Activated naive CD4-positive, alpha-beta T cell treated with anti-CD3 and anti-CD28 coated beads for 36 hours (primary cell): Measurements from ENCODE around the gene VSIG10L2. TPM values are rescaled to one million over a fixed set of nuclear protein-coding genes. Genes with fewer than 3 reads are reported as not detected.

Experiments used
- CTCF ChIA-PET: fragments of 350-600 bp; sonication (Branson Sonifier 250); formaldehyde crosslinking; loops from one replicate; lab custom pipeline; 2021; ENCODE audit warnings: antibody characterized with exemption; lab: Charles Lee
- DNase-seq: peaks from one replicate; pipeline ENCODE4 v3.0.0-alpha.2; 2020
- H3K27ac Mint-ChIP-seq: one replicate; pipeline ENCODE4 v1.8.0; 2021; ENCODE audit warnings: mild to moderate bottlenecking, mixed read lengths
- H3K27me3 Mint-ChIP-seq: one replicate; pipeline ENCODE4 v1.8.0; 2021; ENCODE audit warnings: low read depth, mixed read lengths
- H3K36me3 Mint-ChIP-seq: one replicate; pipeline ENCODE4 v1.8.0; 2021; ENCODE audit warnings: low read depth, mixed read lengths
- H3K4me1 Mint-ChIP-seq: one replicate; pipeline ENCODE4 v1.8.0; 2021; ENCODE audit warnings: low read depth, mixed read lengths
- H3K4me3 Mint-ChIP-seq: one replicate; pipeline ENCODE4 v1.8.0; 2021; ENCODE audit warnings: mild to moderate bottlenecking, moderate library complexity, mixed read lengths
- H3K9me3 Mint-ChIP-seq: one replicate; pipeline ENCODE4 v1.8.0; 2021; ENCODE audit warnings: mixed read lengths
- intact Hi-C: fragments of 100-400 bp; cut with micrococcal nuclease; formaldehyde crosslinking; loops from one replicate; pipeline ENCODE4 v1.15.1; 2023
- total RNA-seq, 2 experiments: library from RNA; stranded (reverse); gene quantifications; one replicate each; pipeline ENCODE4 v1.2.3, GENCODE V29; 2021

Gene VSIG10L2
- total RNA-seq, 2 experiments from 2014 or later = not detected

DNA sequence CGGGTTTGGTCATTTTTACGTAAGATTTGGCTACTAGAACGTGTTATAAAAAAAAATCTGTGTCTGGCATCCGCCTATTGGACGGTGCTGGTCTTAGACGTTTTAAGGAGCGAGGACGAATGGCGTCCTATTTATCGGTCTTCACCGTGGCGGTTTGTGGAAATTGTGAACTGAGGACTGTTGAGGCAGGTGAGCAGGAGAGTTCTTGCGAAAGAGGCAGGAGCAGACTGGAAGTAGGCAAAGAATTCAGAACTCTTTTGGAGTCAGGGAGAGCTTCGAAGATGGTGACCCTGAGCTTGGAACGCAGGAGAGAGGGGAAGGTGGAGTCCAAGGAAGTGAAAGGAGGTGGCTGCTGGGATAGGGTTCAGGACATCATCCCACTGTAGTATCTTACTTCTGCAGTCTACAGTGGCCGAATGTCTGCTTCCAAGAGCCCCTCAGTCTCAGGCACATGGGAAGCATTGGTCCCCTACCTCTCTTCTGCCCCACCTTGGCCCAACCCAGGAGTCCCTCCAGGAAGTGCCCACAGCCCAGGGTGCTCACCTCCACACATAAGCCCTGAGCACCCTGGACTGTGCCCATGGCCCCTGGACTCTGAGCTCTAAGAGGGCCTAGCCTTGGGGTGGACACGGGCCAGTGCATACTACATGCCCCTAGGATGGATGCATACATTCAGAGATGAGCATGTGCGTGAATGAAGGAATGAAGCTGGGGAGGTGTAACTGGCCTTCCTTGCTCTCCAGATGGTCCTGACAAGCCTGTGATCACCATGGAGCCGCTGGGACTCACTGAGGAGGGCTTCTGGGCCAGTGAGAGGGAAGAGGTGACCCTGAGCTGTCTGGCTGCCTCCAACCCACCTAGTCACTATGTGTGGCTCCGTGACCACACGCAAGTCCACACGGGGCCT, 3.7 kb downstream of the VSIG10L2 start:
- H3K4me3 Mint-ChIP-seq = no peak overlapping the region
- H3K4me1 Mint-ChIP-seq = no peaks in the 10 kb centered on the region
- no peak for DNase-seq
- no peaks in the 10 kb centered on the region for H3K36me3 Mint-ChIP-seq
- peaks cover 4% of the 10 kb centered on the region for H3K27me3 Mint-ChIP-seq
- intact Hi-C loops = no loop called here
- H3K9me3 Mint-ChIP-seq = no peaks in the 10 kb centered on the region
- H3K27ac Mint-ChIP-seq = no peak overlapping the region
- CTCF ChIA-PET = no interaction called here

GRCh38 chr11:125950178-125950490, 4.3 kb downstream of the VSIG10L2 start:
- Mint-ChIP-seq H3K9me3 (no peaks in the 10 kb centered on the region), H3K4me1 (no peaks in the 10 kb centered on the region), H3K27ac (no peak overlapping the region), H3K4me3 (no peak overlapping the region), H3K36me3 (no peaks in the 10 kb centered on the region), H3K27me3 (peaks cover 4% of the 10 kb centered on the region)
- no peak for DNase-seq
- CTCF ChIA-PET = no interaction called here
- intact Hi-C loops = no loop called here

- no peaks in the 10 kb centered on the region for H3K36me3 Mint-ChIP-seq
- intact Hi-C loops = no loop called here
- peaks cover 4% of the 10 kb centered on the region for H3K27me3 Mint-ChIP-seq
- no peaks in the 10 kb centered on the region for H3K9me3 Mint-ChIP-seq
- DNase-seq = no peak
- H3K4me1 Mint-ChIP-seq = no peaks in the 10 kb centered on the region
- H3K27ac Mint-ChIP-seq = no peak overlapping the region
- no peak overlapping the region for H3K4me3 Mint-ChIP-seq
- CTCF ChIA-PET = no interaction called here
Measured at GRCh38 chr11:125950696-125951651, 5.1 kb downstream of the VSIG10L2 start.

- no peaks in the 10 kb centered on the region for H3K4me1 Mint-ChIP-seq
- H3K36me3 Mint-ChIP-seq = no peaks in the 10 kb centered on the region
- DNase-seq = no peak
- no peak overlapping the region for H3K4me3 Mint-ChIP-seq
- H3K27ac Mint-ChIP-seq = no peak overlapping the region
- H3K27me3 Mint-ChIP-seq = peaks cover 4% of the 10 kb centered on the region
- H3K9me3 Mint-ChIP-seq = no peaks in the 10 kb centered on the region
- intact Hi-C loops = no loop called here
- CTCF ChIA-PET = interaction anchor here (1.0 kb wide), 1 partner anchor 9 kb away, joined by 6 read pairs; no protein-coding TSS in a partner anchor
Measured at GRCh38 chr11:125951731-125952130, 5.9 kb downstream of the VSIG10L2 start.

DNA sequence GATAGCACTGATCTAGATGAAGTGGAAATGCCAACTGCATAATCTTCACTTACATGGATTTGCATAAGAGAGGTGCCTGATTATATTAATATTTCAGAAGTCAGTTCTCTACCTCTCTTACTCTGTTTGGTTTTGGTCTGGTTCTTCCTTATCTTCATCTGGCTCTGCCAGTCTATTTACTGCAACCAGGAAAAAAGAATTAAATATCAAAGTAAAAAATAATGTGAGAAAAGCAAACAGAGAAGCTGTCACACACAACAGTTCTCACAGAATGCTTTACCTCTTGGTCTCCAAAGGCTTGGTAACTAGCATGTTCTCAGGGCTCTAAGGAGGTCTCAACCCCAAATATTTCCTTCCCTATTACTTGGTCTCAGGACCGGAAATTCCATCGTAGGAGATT, 6.7 kb downstream of the VSIG10L2 start:
- Mint-ChIP-seq H3K36me3 (no peaks in the 10 kb centered on the region), H3K27me3 (peaks cover 4% of the 10 kb centered on the region), H3K4me1 (no peaks in the 10 kb centered on the region), H3K27ac (no peak overlapping the region), H3K9me3 (no peaks in the 10 kb centered on the region), H3K4me3 (no peak overlapping the region)
- no peak for DNase-seq
- intact Hi-C loops = no loop called here
- CTCF ChIA-PET = interaction anchor here (1.0 kb wide), 1 partner anchor 10 kb away, joined by 6 read pairs; no protein-coding TSS in a partner anchor

DNA sequence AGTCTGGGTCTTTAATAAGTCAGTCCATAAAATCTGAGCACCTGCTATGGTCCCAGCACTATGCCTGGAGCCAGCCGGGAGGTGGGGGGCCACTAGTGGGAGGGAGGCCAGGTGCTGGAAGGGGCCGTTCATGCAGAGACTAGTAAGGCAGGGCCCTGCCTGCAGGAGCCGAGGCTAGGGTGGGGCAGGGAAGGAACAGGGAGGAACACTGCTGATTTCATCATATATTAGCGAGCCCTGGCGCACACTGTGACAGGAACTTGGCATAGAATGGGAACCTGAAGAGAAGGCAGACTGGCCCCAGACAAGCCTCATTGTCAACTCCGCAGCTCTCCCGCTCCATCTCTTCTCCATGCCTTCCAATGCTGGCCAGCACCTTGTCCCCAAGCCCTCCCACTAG, 7.1 kb downstream of the VSIG10L2 start:
- H3K9me3 Mint-ChIP-seq = no peaks in the 10 kb centered on the region
- H3K4me1 Mint-ChIP-seq = no peaks in the 10 kb centered on the region
- H3K4me3 Mint-ChIP-seq = no peak overlapping the region
- H3K36me3 Mint-ChIP-seq = no peaks in the 10 kb centered on the region
- H3K27me3 Mint-ChIP-seq = peaks cover 4% of the 10 kb centered on the region
- intact Hi-C loops = no loop called here
- CTCF ChIA-PET = no interaction called here
- DNase-seq = no peak
- no peak overlapping the region for H3K27ac Mint-ChIP-seq

- intact Hi-C loops = no loop called here
- no peak overlapping the region for H3K4me3 Mint-ChIP-seq
- H3K9me3 Mint-ChIP-seq = no peaks in the 10 kb centered on the region
- DNase-seq = no peak
- H3K27me3 Mint-ChIP-seq = peaks cover 4% of the 10 kb centered on the region
- H3K36me3 Mint-ChIP-seq = no peaks in the 10 kb centered on the region
- H3K27ac Mint-ChIP-seq = no peak overlapping the region
- H3K4me1 Mint-ChIP-seq = no peaks in the 10 kb centered on the region
- CTCF ChIA-PET = no interaction called here
Measured at GRCh38 chr11:125953401-125953935, 7.6 kb downstream of the VSIG10L2 start.

DNA sequence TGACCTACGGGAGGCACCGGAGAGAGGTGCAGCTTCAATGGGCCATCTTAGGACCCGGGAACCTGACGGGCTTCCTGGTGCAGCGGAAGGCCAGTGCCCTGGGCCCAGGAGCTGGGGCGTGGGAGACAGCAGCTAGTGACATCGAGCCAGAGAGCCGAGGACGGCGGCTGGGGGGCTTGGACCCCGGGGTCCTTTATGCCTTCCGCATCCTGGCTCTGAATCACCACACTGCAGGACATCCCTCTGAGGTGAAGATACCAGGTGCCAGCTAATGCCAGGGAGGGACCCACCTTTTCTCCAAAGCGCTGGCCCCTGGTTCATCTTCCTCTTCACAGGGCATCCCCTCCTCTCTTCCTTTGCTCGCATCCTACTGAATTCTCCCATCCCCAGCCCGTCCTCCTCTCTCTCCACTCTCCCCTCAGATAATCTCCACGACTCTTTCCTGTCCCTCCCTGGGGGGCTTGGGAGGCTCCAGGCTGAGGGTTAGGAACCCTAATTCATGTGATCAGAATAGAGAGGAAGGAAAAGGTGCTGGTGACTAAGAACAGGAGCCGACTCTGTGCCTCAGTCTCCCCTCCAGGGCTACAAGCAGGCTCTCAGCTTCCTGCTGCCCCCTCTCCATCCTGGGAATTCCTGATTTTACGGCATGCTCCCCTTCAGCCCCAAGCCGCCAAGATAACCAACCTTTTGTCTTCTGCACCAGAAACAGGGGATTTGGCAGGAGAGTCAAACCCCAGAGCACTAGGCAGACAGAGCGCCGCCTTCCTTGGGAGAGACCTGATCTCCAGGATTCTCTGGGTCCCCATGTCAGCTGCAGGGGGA, 8.5 kb downstream of the VSIG10L2 start:
- no peak for DNase-seq
- Mint-ChIP-seq H3K9me3 (no peaks in the 10 kb centered on the region), H3K36me3 (no peaks in the 10 kb centered on the region), H3K27ac (no peak overlapping the region), H3K4me3 (no peak overlapping the region), H3K4me1 (no peaks in the 10 kb centered on the region), H3K27me3 (peaks cover 4% of the 10 kb centered on the region)
- intact Hi-C loops = no loop called here
- CTCF ChIA-PET = no interaction called here

DNA sequence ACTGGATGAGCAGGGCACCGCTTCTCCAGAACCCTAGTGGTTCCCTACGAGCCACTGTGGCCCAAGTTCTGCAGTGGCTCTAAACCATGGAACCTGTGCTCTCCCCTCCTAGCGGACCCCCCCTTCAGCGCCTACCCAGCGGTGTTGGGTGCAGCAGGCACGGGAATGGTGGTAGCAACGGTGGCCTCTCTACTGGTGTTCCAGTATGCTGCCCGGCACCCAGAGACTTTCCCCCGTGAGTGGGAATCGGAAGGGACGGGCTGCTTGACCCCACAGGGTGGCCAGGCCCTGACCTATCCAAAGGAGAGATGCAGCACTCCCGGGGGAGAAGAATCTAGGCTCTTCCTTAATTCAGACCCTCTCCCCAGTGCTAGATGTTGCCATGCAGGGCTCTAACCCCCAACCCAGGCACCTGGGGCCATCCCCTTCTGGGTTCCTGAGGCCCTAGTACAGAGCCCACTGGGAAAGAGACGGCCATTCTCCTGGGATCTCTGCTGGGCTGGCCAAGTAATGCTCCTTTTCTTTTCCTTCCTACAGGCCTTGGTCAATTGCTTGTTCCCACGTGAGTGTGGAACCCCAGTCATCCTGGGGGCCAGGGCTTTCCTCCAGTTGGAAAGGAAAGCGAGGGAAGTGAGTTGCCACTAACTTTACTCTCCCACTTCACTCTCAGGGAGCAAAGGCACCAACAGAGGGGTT, 9.2 kb downstream of the VSIG10L2 start:
- Mint-ChIP-seq H3K27ac (no peak overlapping the region), H3K36me3 (no peaks in the 10 kb centered on the region), H3K9me3 (no peaks in the 10 kb centered on the region), H3K4me1 (no peaks in the 10 kb centered on the region), H3K27me3 (peaks cover 4% of the 10 kb centered on the region), H3K4me3 (no peak overlapping the region)
- CTCF ChIA-PET = no interaction called here
- no peak for DNase-seq
- intact Hi-C loops = no loop called here

GRCh38 chr11:125955856-125956255, 10.0 kb downstream of the VSIG10L2 start:
- DNase-seq = no peak
- H3K9me3 Mint-ChIP-seq = no peaks in the 10 kb centered on the region
- intact Hi-C loops = no loop called here
- CTCF ChIA-PET = interaction anchor here (1.4 kb wide), 1 partner anchor 12 kb away, joined by 3 read pairs; no protein-coding TSS in a partner anchor
- H3K27ac Mint-ChIP-seq = no peak overlapping the region
- H3K4me3 Mint-ChIP-seq = no peak overlapping the region
- H3K36me3 Mint-ChIP-seq = no peaks in the 10 kb centered on the region
- H3K4me1 Mint-ChIP-seq = no peaks in the 10 kb centered on the region
- H3K27me3 Mint-ChIP-seq = peaks cover 4% of the 10 kb centered on the region

- H3K9me3 Mint-ChIP-seq = no peaks in the 10 kb centered on the region
- H3K27ac Mint-ChIP-seq = no peak overlapping the region
- no peak for DNase-seq
- H3K4me3 Mint-ChIP-seq = no peak overlapping the region
- H3K36me3 Mint-ChIP-seq = no peaks in the 10 kb centered on the region
- no peaks in the 10 kb centered on the region for H3K27me3 Mint-ChIP-seq
- CTCF ChIA-PET = interaction anchor here (1.4 kb wide), 1 partner anchor 13 kb away, joined by 3 read pairs; no protein-coding TSS in a partner anchor
- H3K4me1 Mint-ChIP-seq = no peaks in the 10 kb centered on the region
- intact Hi-C loops = no loop called here
Measured at GRCh38 chr11:125956391-125957134, 10.7 kb downstream of the VSIG10L2 start.
